GM19395 (cell line): ENCODE results near the gene LRRC75A.
"Not testable (repeated sequence)": the region's sequence is repeated elsewhere in the genome, so short reads cannot be mapped to it uniquely, and the experiment has no call there.

Experiments
- ATAC-seq: cut with Tn5 transposase; IDR thresholded peaks from one replicate; pipeline ENCODE4 v1.9.1; 2021; ENCODE audit warnings: mild to moderate bottlenecking, moderate library complexity; ENCODE audit not compliant: unreplicated experiment

LRRC75A gene

GRCh38 chr17:16455997-16456741 lies 35.8 kb downstream of the LRRC75A start:
- no peak for ATAC-seq

- no peak for ATAC-seq
Measured at GRCh38 chr17:16453493-16453851, 38.5 kb downstream of the LRRC75A start.

- not testable (repeated sequence) for ATAC-seq
Measured at GRCh38 chr17:16452268-16452667, 39.7 kb downstream of the LRRC75A start.

GRCh38 chr17:16450028-16450427 lies 42.0 kb downstream of the LRRC75A start:
- no peak for ATAC-seq

- no peak for ATAC-seq
Measured at GRCh38 chr17:16449121-16449570, 42.8 kb downstream of the LRRC75A start.

GRCh38 chr17:16448490-16448889 lies 43.5 kb downstream of the LRRC75A start:
- no peak for ATAC-seq

- ATAC-seq, result no peak
Measured at GRCh38 chr17:16447676-16448075, 44.3 kb downstream of the LRRC75A start.

GRCh38 chr17:16446338-16446983 lies 45.5 kb downstream of the LRRC75A start:
- no peak for ATAC-seq

- ATAC-seq, result no peak
Measured at GRCh38 chr17:16444258-16444886, 47.6 kb downstream of the LRRC75A start.

- no peak for ATAC-seq
Measured at GRCh38 chr17:16443511-16444257, 48.3 kb downstream of the LRRC75A start.

- no peak for ATAC-seq
Measured at GRCh38 chr17:16442594-16443510, 49.1 kb downstream of the LRRC75A start.

GRCh38 chr17:16442141-16442540 lies 49.9 kb downstream of the LRRC75A start:
- ATAC-seq, result no peak

GRCh38 chr17:16440901-16441629 lies 50.9 kb downstream of the LRRC75A start:
- ATAC-seq, result no peak

GRCh38 chr17:16440354-16440753 lies 51.6 kb downstream of the LRRC75A start:
- not testable (repeated sequence) for ATAC-seq

- no peak for ATAC-seq
Measured at GRCh38 chr17:16439811-16440351, 52.1 kb downstream of the LRRC75A start.

GRCh38 chr17:16439303-16439791 lies 52.6 kb downstream of the LRRC75A start:
- ATAC-seq, result peak; percentile 3

- ATAC-seq, result peak; percentile 78
Measured at GRCh38 chr17:16438557-16439302, 53.3 kb downstream of the LRRC75A start.

- ATAC-seq, result peak; percentile 16
Measured at GRCh38 chr17:16438173-16438556, 53.8 kb downstream of the LRRC75A start.
